ENCODE measurements around the gene DLX3. TPM values are rescaled to one million over a fixed set of nuclear protein-coding genes. Genes with fewer than 3 reads are reported as not detected.

The DLX3 gene
- total and polyA plus RNA-seq, 2 donors (not counting 1 experiment from before 2014, with no cell fraction given), result not detected

DNA sequence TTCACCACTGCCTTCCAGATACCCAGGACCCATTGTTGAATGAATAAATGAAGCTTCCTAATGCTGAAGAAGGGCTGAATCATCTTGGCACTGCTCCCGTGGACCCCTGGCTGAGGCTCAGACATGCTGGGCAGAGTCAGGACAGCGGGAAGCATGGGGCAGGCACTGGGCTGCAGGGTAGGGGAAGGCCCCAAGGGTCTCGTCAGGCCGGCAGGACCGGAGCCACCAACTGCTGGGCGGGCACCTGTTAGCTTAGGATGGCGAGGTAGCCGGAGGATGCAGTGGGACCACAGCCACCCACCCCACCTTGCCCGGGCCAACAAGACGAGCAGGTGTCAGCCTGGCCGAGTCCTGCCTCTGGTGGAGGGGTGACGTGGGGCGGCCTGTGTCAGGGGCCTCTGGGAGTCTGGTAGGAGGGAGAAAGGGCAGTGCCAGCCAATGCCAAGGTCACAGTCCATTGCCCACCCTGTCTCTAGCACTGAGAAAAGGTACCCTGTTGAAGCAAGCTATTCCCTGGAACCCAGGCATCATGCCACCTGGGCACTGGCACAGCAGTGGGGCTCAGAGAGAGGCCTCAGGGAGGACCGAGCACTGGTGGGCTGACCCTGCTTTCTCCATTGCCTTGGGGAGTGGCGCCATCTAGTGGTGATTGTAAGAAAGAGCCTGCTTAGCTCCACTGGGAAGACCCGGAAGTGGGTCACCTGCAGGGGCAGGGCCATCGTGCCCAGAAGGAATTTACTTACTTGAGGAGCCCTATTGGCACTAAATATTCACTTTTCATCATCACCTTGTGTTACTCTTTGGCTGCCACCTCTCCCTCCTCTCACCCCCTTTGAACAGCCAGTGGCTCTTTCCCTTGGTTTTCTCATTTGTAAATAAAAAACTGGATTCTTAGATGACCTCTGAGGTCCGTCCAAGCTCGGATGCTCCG, 3.0 kb upstream of the DLX3 start:
- H3K27me3 ChIP-seq (ENCODE audit: control insufficient read depth, insufficient read depth, low read length), result peaks cover 50% of the 10 kb centered on the region
- no peaks in the 10 kb centered on the region for H3K4me1 ChIP-seq (ENCODE audit: control insufficient read depth, extremely low read depth, insufficient read depth, low read length)
- TF ChIP-seq EZH2 (IDR thresholded peaks at IDR 0.05; ENCODE audit: low read length, missing control alignments), result peak; percentile 16
- TF ChIP-seq, protein P1, sequence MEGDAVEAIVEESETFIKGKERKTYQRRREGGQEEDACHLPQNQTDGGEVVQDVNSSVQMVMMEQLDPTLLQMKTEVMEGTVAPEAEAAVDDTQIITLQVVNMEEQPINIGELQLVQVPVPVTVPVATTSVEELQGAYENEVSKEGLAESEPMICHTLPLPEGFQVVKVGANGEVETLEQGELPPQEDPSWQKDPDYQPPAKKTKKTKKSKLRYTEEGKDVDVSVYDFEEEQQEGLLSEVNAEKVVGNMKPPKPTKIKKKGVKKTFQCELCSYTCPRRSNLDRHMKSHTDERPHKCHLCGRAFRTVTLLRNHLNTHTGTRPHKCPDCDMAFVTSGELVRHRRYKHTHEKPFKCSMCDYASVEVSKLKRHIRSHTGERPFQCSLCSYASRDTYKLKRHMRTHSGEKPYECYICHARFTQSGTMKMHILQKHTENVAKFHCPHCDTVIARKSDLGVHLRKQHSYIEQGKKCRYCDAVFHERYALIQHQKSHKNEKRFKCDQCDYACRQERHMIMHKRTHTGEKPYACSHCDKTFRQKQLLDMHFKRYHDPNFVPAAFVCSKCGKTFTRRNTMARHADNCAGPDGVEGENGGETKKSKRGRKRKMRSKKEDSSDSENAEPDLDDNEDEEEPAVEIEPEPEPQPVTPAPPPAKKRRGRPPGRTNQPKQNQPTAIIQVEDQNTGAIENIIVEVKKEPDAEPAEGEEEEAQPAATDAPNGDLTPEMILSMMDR (conservative IDR thresholded peaks at IDR 0.05 in 1 of 2, IDR thresholded peaks at IDR 0.05 in 1 of 2; ENCODE audit: low read depth in 1 of 2, low read length in 2 of 2), result peak; percentile 89 to 92
- no peak overlapping the region for H2AFZ ChIP-seq (ENCODE audit: low read length)
- no peaks in the 10 kb centered on the region for H4K20me1 ChIP-seq (ENCODE audit: control insufficient read depth, extremely low read depth, insufficient read depth, low read length)
- peak; percentile 66 to 82 for DNase-seq (ENCODE audit: low read depth in 2 of 2)
- H3K27ac ChIP-seq (ENCODE audit: insufficient read depth, low read length), result no peak overlapping the region
- H3K36me3 ChIP-seq (ENCODE audit: control insufficient read depth, insufficient read depth, low read length), result no peaks in the 10 kb centered on the region
- H3K9me3 ChIP-seq (ENCODE audit: control insufficient read depth, insufficient read depth, low read depth, low read length), result no peaks in the 10 kb centered on the region
- H3K4me2 ChIP-seq (ENCODE audit: extremely low read depth, insufficient read depth, low read length), result no peak overlapping the region
- no peaks in the 10 kb centered on the region for H3K79me2 ChIP-seq (ENCODE audit: control insufficient read depth, insufficient read depth, low read length)
- H3K9ac ChIP-seq (ENCODE audit: insufficient read depth, low read length), result no peak overlapping the region
- no peak overlapping the region for H3K4me3 ChIP-seq (replicated peaks in 1 of 4; ENCODE audit: control extremely low read depth in 1 of 4, insufficient read depth in 1 of 4, low read depth in 3 of 4, low read length in 4 of 4)

- no peak overlapping the region for H2AFZ ChIP-seq (ENCODE audit: low read length)
- H3K9ac ChIP-seq (ENCODE audit: insufficient read depth, low read length), result no peak overlapping the region
- no peaks in the 10 kb centered on the region for H3K4me1 ChIP-seq (ENCODE audit: control insufficient read depth, extremely low read depth, insufficient read depth, low read length)
- H3K4me3 ChIP-seq (replicated peaks in 1 of 4; ENCODE audit: control extremely low read depth in 1 of 4, insufficient read depth in 1 of 4, low read depth in 3 of 4, low read length in 4 of 4), result no peak overlapping the region
- H3K36me3 ChIP-seq (ENCODE audit: control insufficient read depth, insufficient read depth, low read length), result no peaks in the 10 kb centered on the region
- H3K27ac ChIP-seq (ENCODE audit: insufficient read depth, low read length), result no peak overlapping the region
- no peaks in the 10 kb centered on the region for H4K20me1 ChIP-seq (ENCODE audit: control insufficient read depth, extremely low read depth, insufficient read depth, low read length)
- H3K79me2 ChIP-seq (ENCODE audit: control insufficient read depth, insufficient read depth, low read length), result no peaks in the 10 kb centered on the region
- H3K9me3 ChIP-seq (ENCODE audit: control insufficient read depth, insufficient read depth, low read depth, low read length), result no peaks in the 10 kb centered on the region
- no peak for DNase-seq (ENCODE audit: low read depth in 2 of 2)
- H3K27me3 ChIP-seq (ENCODE audit: control insufficient read depth, insufficient read depth, low read length), result peaks cover 57% of the 10 kb centered on the region
- H3K4me2 ChIP-seq (ENCODE audit: extremely low read depth, insufficient read depth, low read length), result peak overlapping the region; percentile 81
- no peak for TF ChIP-seq EZH2 (IDR thresholded peaks at IDR 0.05; ENCODE audit: low read length, missing control alignments)
- TF ChIP-seq, protein P1 (conservative IDR thresholded peaks at IDR 0.05 in 1 of 2, IDR thresholded peaks at IDR 0.05 in 1 of 2; ENCODE audit: low read depth in 1 of 2, low read length in 2 of 2), result no peak
Observed at GRCh38 chr17:49997301-49997650, 2.3 kb upstream of the DLX3 start.

DNA sequence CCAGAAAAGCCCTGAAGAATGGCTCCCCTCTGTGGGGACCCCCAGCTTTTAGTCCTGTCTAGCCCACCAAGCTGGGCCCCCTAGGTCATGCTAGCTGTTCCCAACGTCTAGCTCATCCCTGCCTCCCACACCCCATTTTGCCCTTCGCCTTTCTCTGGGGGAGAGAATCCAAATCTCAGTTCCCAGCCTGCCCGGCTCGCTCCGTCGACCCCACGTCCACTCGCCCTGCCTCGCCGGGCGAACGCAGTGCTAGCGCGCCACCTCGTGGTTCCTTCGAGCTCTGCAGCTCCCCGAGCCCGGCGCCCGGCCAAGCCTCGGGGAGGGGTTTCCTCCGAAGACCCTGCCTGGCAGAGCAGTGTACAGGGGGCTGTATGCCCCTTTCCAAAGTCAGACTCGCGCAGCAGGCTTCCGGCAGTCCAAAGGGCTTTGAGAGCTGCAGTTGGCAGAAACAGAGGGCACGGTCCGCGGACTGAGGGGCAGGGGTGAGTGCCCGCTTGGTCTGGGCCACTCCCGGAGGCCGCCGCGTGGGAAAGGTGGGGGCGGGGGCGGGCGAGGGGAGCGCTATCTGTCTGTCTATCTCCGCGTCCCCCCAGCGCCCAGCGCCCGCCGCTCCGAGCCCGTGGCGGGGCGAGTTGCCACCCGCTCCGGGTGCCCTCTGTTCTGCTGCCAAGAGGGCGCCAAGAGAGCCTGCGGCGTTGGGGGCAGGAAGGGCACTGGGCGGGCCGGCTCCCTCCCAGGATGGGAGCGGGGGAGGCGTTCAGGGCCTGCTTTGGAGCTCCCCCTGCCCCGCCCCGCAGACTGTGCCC, 1.7 kb upstream of the DLX3 start:
- peak; percentile 11 for TF ChIP-seq EZH2 (IDR thresholded peaks at IDR 0.05; ENCODE audit: low read length, missing control alignments)
- TF ChIP-seq, protein P1 (conservative IDR thresholded peaks at IDR 0.05 in 1 of 2, IDR thresholded peaks at IDR 0.05 in 1 of 2; ENCODE audit: low read depth in 1 of 2, low read length in 2 of 2), result peak; percentile 83 to 87
- Histone ChIP-seq H4K20me1 (ENCODE audit: control insufficient read depth, extremely low read depth, insufficient read depth, low read length) (no peaks in the 10 kb centered on the region), H3K4me1 (ENCODE audit: control insufficient read depth, extremely low read depth, insufficient read depth, low read length) (no peaks in the 10 kb centered on the region), H3K4me2 (ENCODE audit: extremely low read depth, insufficient read depth, low read length) (peak overlapping the region; percentile 81), H3K4me3 (replicated peaks in 1 of 4; ENCODE audit: control extremely low read depth in 1 of 4, insufficient read depth in 1 of 4, low read depth in 3 of 4, low read length in 4 of 4) (peak overlapping the region; percentile 24 to 50 (median 33)), H3K79me2 (ENCODE audit: control insufficient read depth, insufficient read depth, low read length) (no peaks in the 10 kb centered on the region), H3K9ac (ENCODE audit: insufficient read depth, low read length) (no peak overlapping the region), H3K27ac (ENCODE audit: insufficient read depth, low read length) (no peak overlapping the region), H2AFZ (ENCODE audit: low read length) (peak overlapping the region; percentile 52), H3K27me3 (ENCODE audit: control insufficient read depth, insufficient read depth, low read length) (peaks cover 62% of the 10 kb centered on the region), H3K9me3 (ENCODE audit: control insufficient read depth, insufficient read depth, low read depth, low read length) (no peaks in the 10 kb centered on the region), H3K36me3 (ENCODE audit: control insufficient read depth, insufficient read depth, low read length) (no peaks in the 10 kb centered on the region)
- peak in 1 of 2 donors; percentile 17 for DNase-seq (ENCODE audit: low read depth in 2 of 2)

Data from fibroblast of lung (primary cell).